HepG2 (cell line): ENCODE data around the gene SYPL2. TPM values are rescaled to one million over a fixed set of nuclear protein-coding genes. Genes with fewer than 3 reads are reported as not detected.

Experiments used
- AFF4 ChIP-seq: sonication (generic); formaldehyde crosslinking; IDR thresholded peaks from 2 replicates; pipeline ENCODE4 v1.4.0; 2020; ENCODE audit warnings: missing genetic modification reagents
- ARNTL ChIP-seq: sonication (generic); formaldehyde crosslinking; IDR thresholded peaks from 2 replicates; pipeline ENCODE4 v1.4.0; 2020; ENCODE audit warnings: mild to moderate bottlenecking, missing genetic modification reagents
- ATM ChIP-seq: fragments of 450-650 bp; IDR thresholded peaks from 2 replicates; pipeline ENCODE4 v1.7.1; 2017; ENCODE audit warnings: mild to moderate bottlenecking, borderline replicate concordance
- GATA4 ChIP-seq: sonication (generic); IDR thresholded peaks from 2 replicates; pipeline ENCODE4 v1.6.1; 2016; ENCODE audit warnings: antibody characterized with exemption, low read depth, borderline replicate concordance
- GATAD1 ChIP-seq: IDR thresholded peaks from 2 replicates; pipeline ENCODE4 v1.6.1; 2016; ENCODE audit warnings: missing genetic modification reagents, missing compliant biosample characterization
- HIVEP1 ChIP-seq: sonication (generic); formaldehyde crosslinking; IDR thresholded peaks from 2 replicates; pipeline ENCODE4 v1.4.0; 2020; ENCODE audit warnings: mild to moderate bottlenecking, missing genetic modification reagents
- MEIS1 ChIP-seq: sonication (generic); formaldehyde crosslinking; IDR thresholded peaks from 2 replicates; pipeline ENCODE4 v1.9.0; 2021; ENCODE audit warnings: mild to moderate bottlenecking, missing genetic modification reagents, moderate library complexity, borderline replicate concordance
- MIER2 ChIP-seq: IDR thresholded peaks from 2 replicates; pipeline ENCODE4 v1.6.1; 2016; ENCODE audit warnings: missing biosample characterization, missing genetic modification reagents
- NFIB ChIP-seq: sonication (generic); formaldehyde crosslinking; IDR thresholded peaks from 2 replicates; pipeline ENCODE4 v1.9.0; 2021; ENCODE audit warnings: missing genetic modification reagents, mild to moderate bottlenecking, borderline replicate concordance
- NR2F1 ChIP-seq, 2 experiments: fragments of 450-650 bp in 1 of 2; formaldehyde crosslinking in 1 of 2; IDR thresholded peaks; 2 replicates each; pipeline versions ENCODE4 v1.5.0 to v1.6.1; 2016 to 2020; ENCODE audit warnings: mild to moderate bottlenecking in 1 of 2, missing compliant biosample characterization in 1 of 2, missing genetic modification reagents in 1 of 2, moderate library complexity in 1 of 2
- RCOR2 ChIP-seq: IDR thresholded peaks from 2 replicates; pipeline ENCODE4 v1.6.1; 2016; ENCODE audit warnings: missing biosample characterization, missing genetic modification reagents
- RFX1 ChIP-seq: fragments of 450-650 bp; IDR thresholded peaks from 2 replicates; pipeline ENCODE4 v1.6.1; 2017
- TFDP2 ChIP-seq: sonication (generic); formaldehyde crosslinking; IDR thresholded peaks from 2 replicates; pipeline ENCODE4 v1.4.0; 2020; ENCODE audit warnings: missing genetic modification reagents
- THYN1 ChIP-seq: sonication (generic); formaldehyde crosslinking; IDR thresholded peaks from 2 replicates; pipeline ENCODE4 v1.8.1; 2023; ENCODE audit warnings: low read depth, mild to moderate bottlenecking, moderate library complexity, missing genetic modification reagents, borderline replicate concordance
- ZMYM3 ChIP-seq: sonication (generic); formaldehyde crosslinking; IDR thresholded peaks from 2 replicates; pipeline ENCODE4 v1.5.1; 2020; ENCODE audit warnings: mild to moderate bottlenecking, missing genetic modification reagents
- ZNF143 ChIP-seq: sonication (generic); formaldehyde crosslinking; IDR thresholded peaks from 2 replicates; pipeline ENCODE4 v1.4.0; 2020; ENCODE audit warnings: missing genetic modification reagents
- ZNF20 ChIP-seq: sonication (generic); formaldehyde crosslinking; IDR thresholded peaks from 2 replicates; pipeline ENCODE4 v1.4.0; 2020; ENCODE audit warnings: mild to moderate bottlenecking, moderate library complexity, missing genetic modification reagents
- ZSCAN9 ChIP-seq: IDR thresholded peaks from 2 replicates; pipeline ENCODE4 v1.6.1; 2016; ENCODE audit warnings: borderline replicate concordance
- polyA plus RNA-seq, 8 experiments: library from polyadenylated mRNA; depleted of rRNA in 3 of 8; stranded (reverse) in 7 of 8; unstranded in 1 of 8; fragments of >200 nt; fragmentation: Illumina TruSeq in 4 of 8; extraction: Trizol in 4 of 8; gene quantifications; 2 replicates each; pipeline versions ENCODE4 v1.2.1 to v1.2.3, GENCODE V29; 2011 to 2016; ENCODE audit warnings: low read depth in 4 of 8, missing spikeins in 1 of 8, mixed read lengths in 1 of 8; ENCODE audit not compliant: insufficient read depth in 1 of 8
- total RNA-seq, 5 experiments: library from RNA; depleted of rRNA; stranded (reverse); fragments of >200 nt; fragmentation: Illumina TruSeq; extraction: Trizol; gene quantifications; 2 replicates each; pipeline ENCODE4 v1.2.3, GENCODE V29; 2016; ENCODE audit warnings: low read depth in 1 of 5
- TF ChIP-seq, protein P1 (sequence below): sonication (generic); formaldehyde crosslinking; IDR thresholded peaks from 2 replicates; pipeline ENCODE4 v1.5.0; 2020; ENCODE audit warnings: missing genetic modification reagents
- TF ChIP-seq, protein P2 (sequence below): sonication (generic); formaldehyde crosslinking; conservative IDR thresholded peaks from 2 replicates; pipeline ENCODE4 v1.4.0; 2020; ENCODE audit warnings: missing genetic modification reagents
- TF ChIP-seq, protein P3 (sequence below): sonication (generic); formaldehyde crosslinking; IDR thresholded peaks from 2 replicates; pipeline ENCODE4 v1.5.1; 2020; ENCODE audit warnings: mild to moderate bottlenecking, missing genetic modification reagents, moderate library complexity

The SYPL2 gene
- total and polyA plus RNA-seq, 2 of the 13 experiments (the other 11 are each of a cell fraction or from before 2014, with no cell fraction given) = 0.17 to 0.24 TPM

- TF ChIP-seq HIVEP1 (no peak), MIER2 (CRISPR knock-in tag) (peak; percentile 96), RCOR2 (CRISPR knock-in tag) (no peak), ZMYM3 (no peak), ZNF20 (no peak), AFF4 (CRISPR knock-in tag) (no peak), GATA4 (no peak), GATAD1 (no peak), NR2F1 (CRISPR knock-in tag; IDR thresholded peaks at IDR 0.05) (no peak), ZNF143 (0 out of 2 replicates have a peak, but pooled peaks have one; percentile 18), NFIB (no peak), MEIS1 (CRISPR knock-in tag) (no peak), ZSCAN9 (0 out of 2 replicates have a peak, but pooled peaks have one; percentile 36), TFDP2 (CRISPR knock-in tag) (no peak), ATM (no peak), THYN1 (CRISPR knock-in tag) (no peak), RFX1 (no peak), ARNTL (CRISPR knock-in tag) (no peak)
- TF ChIP-seq, protein P1, sequence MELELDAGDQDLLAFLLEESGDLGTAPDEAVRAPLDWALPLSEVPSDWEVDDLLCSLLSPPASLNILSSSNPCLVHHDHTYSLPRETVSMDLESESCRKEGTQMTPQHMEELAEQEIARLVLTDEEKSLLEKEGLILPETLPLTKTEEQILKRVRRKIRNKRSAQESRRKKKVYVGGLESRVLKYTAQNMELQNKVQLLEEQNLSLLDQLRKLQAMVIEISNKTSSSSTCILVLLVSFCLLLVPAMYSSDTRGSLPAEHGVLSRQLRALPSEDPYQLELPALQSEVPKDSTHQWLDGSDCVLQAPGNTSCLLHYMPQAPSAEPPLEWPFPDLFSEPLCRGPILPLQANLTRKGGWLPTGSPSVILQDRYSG (CRISPR knock-in tag) = no peak
- TF ChIP-seq, protein P2, sequence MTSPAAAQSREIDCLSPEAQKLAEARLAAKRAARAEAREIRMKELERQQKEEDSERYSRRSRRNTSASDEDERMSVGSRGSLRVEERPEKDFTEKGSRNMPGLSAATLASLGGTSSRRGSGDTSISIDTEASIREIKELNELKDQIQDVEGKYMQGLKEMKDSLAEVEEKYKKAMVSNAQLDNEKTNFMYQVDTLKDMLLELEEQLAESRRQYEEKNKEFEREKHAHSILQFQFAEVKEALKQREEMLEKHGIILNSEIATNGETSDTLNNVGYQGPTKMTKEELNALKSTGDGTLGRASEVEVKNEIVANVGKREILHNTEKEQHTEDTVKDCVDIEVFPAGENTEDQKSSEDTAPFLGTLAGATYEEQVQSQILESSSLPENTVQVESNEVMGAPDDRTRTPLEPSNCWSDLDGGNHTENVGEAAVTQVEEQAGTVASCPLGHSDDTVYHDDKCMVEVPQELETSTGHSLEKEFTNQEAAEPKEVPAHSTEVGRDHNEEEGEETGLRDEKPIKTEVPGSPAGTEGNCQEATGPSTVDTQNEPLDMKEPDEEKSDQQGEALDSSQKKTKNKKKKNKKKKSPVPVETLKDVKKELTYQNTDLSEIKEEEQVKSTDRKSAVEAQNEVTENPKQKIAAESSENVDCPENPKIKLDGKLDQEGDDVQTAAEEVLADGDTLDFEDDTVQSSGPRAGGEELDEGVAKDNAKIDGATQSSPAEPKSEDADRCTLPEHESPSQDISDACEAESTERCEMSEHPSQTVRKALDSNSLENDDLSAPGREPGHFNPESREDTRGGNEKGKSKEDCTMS (CRISPR knock-in tag) = no peak
- TF ChIP-seq, protein P3, sequence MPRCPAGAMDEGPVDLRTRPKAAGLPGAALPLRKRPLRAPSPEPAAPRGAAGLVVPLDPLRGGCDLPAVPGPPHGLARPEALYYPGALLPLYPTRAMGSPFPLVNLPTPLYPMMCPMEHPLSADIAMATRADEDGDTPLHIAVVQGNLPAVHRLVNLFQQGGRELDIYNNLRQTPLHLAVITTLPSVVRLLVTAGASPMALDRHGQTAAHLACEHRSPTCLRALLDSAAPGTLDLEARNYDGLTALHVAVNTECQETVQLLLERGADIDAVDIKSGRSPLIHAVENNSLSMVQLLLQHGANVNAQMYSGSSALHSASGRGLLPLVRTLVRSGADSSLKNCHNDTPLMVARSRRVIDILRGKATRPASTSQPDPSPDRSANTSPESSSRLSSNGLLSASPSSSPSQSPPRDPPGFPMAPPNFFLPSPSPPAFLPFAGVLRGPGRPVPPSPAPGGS (CRISPR knock-in tag) = no peak
Measured at GRCh38 chr1:109478806-109479205, 12.5 kb downstream of the SYPL2 start (continued).
